ENCODE results near the gene LTBP4. TPM values are rescaled to one million over a fixed set of nuclear protein-coding genes. Genes with fewer than 3 reads are reported as not detected.

The LTBP4 gene
- polyA plus RNA-seq, 1 of the 3 experiments (the other 2 are of a cell fraction) = 24.8 TPM

DNA sequence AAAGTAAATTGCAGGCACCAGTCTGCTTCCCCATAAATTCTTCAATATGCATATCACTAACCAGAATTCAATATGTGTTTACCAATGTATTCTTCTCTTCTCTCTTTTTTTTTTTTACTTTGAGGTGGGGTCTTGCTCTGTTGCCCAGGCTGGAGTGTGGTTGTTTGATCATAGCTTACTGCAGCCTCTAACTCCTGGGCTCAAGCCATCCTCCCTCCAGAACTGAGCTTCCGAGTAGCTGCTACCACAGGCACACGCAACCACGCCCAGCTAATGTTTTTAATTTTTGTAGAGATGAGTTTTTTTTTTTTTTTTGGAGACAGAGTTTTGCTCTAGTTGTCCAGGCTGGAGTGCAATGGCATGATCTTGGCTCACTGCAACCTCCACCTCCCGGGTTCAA, 16.8 kb downstream of the LTBP4 start:
- ChIA-PET POLR2A (no interaction called here), CTCF (interaction anchor here (0.7 to 12.8 kb wide), 3 partner anchors 13 to 77 kb away, joined by 4 to 155 read pairs (median 4); no protein-coding TSS in a partner anchor)
- DNase-seq = no peak
- H3K4me3 ChIP-seq (ENCODE audit: low read depth in 2 of 2, low read length in 1 of 2) = no peak overlapping the region
- H3K9me3 ChIP-seq = no peaks in the 10 kb centered on the region
- no peak overlapping the region for H2AFZ ChIP-seq (ENCODE audit: low read depth)
- TF ChIP-seq TEAD4 (IDR thresholded peaks at IDR 0.05; ENCODE audit: borderline replicate concordance, insufficient read depth) = no peak
- TF ChIP-seq, protein P1, sequence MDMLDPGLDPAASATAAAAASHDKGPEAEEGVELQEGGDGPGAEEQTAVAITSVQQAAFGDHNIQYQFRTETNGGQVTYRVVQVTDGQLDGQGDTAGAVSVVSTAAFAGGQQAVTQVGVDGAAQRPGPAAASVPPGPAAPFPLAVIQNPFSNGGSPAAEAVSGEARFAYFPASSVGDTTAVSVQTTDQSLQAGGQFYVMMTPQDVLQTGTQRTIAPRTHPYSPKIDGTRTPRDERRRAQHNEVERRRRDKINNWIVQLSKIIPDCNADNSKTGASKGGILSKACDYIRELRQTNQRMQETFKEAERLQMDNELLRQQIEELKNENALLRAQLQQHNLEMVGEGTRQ (IDR thresholded peaks at IDR 0.05; ENCODE audit: borderline replicate concordance, low read depth, low read length) = no peak
- no peak for TF ChIP-seq MEF2A (IDR thresholded peaks at IDR 0.05; ENCODE audit: borderline replicate concordance, low read depth)
- TF ChIP-seq, protein P2, sequence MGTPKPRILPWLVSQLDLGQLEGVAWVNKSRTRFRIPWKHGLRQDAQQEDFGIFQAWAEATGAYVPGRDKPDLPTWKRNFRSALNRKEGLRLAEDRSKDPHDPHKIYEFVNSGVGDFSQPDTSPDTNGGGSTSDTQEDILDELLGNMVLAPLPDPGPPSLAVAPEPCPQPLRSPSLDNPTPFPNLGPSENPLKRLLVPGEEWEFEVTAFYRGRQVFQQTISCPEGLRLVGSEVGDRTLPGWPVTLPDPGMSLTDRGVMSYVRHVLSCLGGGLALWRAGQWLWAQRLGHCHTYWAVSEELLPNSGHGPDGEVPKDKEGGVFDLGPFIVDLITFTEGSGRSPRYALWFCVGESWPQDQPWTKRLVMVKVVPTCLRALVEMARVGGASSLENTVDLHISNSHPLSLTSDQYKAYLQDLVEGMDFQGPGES (IDR thresholded peaks at IDR 0.05; ENCODE audit: low read depth, low read length) = no peak
- TF ChIP-seq, protein P3, sequence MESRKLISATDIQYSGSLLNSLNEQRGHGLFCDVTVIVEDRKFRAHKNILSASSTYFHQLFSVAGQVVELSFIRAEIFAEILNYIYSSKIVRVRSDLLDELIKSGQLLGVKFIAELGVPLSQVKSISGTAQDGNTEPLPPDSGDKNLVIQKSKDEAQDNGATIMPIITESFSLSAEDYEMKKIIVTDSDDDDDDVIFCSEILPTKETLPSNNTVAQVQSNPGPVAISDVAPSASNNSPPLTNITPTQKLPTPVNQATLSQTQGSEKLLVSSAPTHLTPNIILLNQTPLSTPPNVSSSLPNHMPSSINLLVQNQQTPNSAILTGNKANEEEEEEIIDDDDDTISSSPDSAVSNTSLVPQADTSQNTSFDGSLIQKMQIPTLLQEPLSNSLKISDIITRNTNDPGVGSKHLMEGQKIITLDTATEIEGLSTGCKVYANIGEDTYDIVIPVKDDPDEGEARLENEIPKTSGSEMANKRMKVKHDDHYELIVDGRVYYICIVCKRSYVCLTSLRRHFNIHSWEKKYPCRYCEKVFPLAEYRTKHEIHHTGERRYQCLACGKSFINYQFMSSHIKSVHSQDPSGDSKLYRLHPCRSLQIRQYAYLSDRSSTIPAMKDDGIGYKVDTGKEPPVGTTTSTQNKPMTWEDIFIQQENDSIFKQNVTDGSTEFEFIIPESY (IDR thresholded peaks at IDR 0.05; ENCODE audit: borderline replicate concordance, low read depth) = no peak
- TF ChIP-seq SMC3 (IDR thresholded peaks at IDR 0.05; ENCODE audit: low read depth, low read length) = no peak
- TF ChIP-seq, protein P4, sequence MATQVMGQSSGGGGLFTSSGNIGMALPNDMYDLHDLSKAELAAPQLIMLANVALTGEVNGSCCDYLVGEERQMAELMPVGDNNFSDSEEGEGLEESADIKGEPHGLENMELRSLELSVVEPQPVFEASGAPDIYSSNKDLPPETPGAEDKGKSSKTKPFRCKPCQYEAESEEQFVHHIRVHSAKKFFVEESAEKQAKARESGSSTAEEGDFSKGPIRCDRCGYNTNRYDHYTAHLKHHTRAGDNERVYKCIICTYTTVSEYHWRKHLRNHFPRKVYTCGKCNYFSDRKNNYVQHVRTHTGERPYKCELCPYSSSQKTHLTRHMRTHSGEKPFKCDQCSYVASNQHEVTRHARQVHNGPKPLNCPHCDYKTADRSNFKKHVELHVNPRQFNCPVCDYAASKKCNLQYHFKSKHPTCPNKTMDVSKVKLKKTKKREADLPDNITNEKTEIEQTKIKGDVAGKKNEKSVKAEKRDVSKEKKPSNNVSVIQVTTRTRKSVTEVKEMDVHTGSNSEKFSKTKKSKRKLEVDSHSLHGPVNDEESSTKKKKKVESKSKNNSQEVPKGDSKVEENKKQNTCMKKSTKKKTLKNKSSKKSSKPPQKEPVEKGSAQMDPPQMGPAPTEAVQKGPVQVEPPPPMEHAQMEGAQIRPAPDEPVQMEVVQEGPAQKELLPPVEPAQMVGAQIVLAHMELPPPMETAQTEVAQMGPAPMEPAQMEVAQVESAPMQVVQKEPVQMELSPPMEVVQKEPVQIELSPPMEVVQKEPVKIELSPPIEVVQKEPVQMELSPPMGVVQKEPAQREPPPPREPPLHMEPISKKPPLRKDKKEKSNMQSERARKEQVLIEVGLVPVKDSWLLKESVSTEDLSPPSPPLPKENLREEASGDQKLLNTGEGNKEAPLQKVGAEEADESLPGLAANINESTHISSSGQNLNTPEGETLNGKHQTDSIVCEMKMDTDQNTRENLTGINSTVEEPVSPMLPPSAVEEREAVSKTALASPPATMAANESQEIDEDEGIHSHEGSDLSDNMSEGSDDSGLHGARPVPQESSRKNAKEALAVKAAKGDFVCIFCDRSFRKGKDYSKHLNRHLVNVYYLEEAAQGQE (IDR thresholded peaks at IDR 0.05; ENCODE audit: low read depth, low read length) = no peak
- no peak for TF ChIP-seq ELF1 (IDR thresholded peaks at IDR 0.05)
- no peaks in the 10 kb centered on the region for H3K4me1 ChIP-seq (ENCODE audit: control insufficient read depth in 1 of 2, insufficient read depth in 2 of 2, low read depth in 1 of 2, low read length in 1 of 2)
- H4K20me1 ChIP-seq (ENCODE audit: insufficient read depth) = no peaks in the 10 kb centered on the region
- no peak overlapping the region for H3K9ac ChIP-seq
- WGBS (ENCODE audit: low lambda C conversion rate) = 91% methylated on average over 4 of the region's 4 CpGs
- H3K79me2 ChIP-seq (ENCODE audit: insufficient read depth) = no peaks in the 10 kb centered on the region
- no peaks in the 10 kb centered on the region for H3K9me2 ChIP-seq
- H3K27ac ChIP-seq (ENCODE audit: low read depth in 2 of 2, low read length in 1 of 2) = no peak overlapping the region
- H3K27me3 ChIP-seq (ENCODE audit: insufficient read depth) = no peaks in the 10 kb centered on the region
- no peak overlapping the region for H3K4me2 ChIP-seq
- no peaks in the 10 kb centered on the region for H3K36me3 ChIP-seq (replicated peaks in 1 of 2; ENCODE audit: control insufficient read depth in 1 of 2, insufficient read depth in 2 of 2, low read length in 1 of 2)
- no peaks in the 10 kb centered on the region for H3F3A ChIP-seq (replicated peaks; ENCODE audit: insufficient read depth)
